GM19328 (cell line): ENCODE results near the gene SCT.
A peak's percentile ranks its signal among the peaks of the same experiment; 100 is the strongest.

ENCODE experiments used
- ATAC-seq: cut with Tn5 transposase; IDR thresholded peaks from one replicate; pipeline ENCODE4 v1.9.1; 2021; ENCODE audit warnings: mild to moderate bottlenecking, moderate library complexity; ENCODE audit not compliant: unreplicated experiment

The SCT gene

GRCh38 chr11:623349-623869 is 3.6 kb downstream of the SCT start:
- no peak for ATAC-seq

- no peak for ATAC-seq
Measured at GRCh38 chr11:621838-622237, 5.1 kb downstream of the SCT start.

- no peak for ATAC-seq
Measured at GRCh38 chr11:620935-621814, 5.8 kb downstream of the SCT start.

GRCh38 chr11:620201-620600 is 6.8 kb downstream of the SCT start:
- no peak for ATAC-seq

GRCh38 chr11:619628-620050 is 7.3 kb downstream of the SCT start:
- ATAC-seq, result no peak

GRCh38 chr11:618856-619627 is 7.9 kb downstream of the SCT start:
- ATAC-seq, result no peak

GRCh38 chr11:617912-618682 is 8.9 kb downstream of the SCT start:
- no peak for ATAC-seq

- no peak for ATAC-seq
Measured at GRCh38 chr11:617199-617911, 9.6 kb downstream of the SCT start.

GRCh38 chr11:616320-617198 is 10.4 kb downstream of the SCT start:
- no peak for ATAC-seq

GRCh38 chr11:615504-616319 is 11.3 kb downstream of the SCT start, which contains the start of gene IRF7:
IRF7 (minus strand) TSS chr11:615950; CDS start chr11:615364, 586 bp downstream.
- ATAC-seq, result peak; percentile 74

GRCh38 chr11:614623-615503 is 12.1 kb downstream of the SCT start:
- no peak for ATAC-seq

GRCh38 chr11:614021-614622 is 12.9 kb downstream of the SCT start:
- no peak for ATAC-seq

GRCh38 chr11:613369-613968 is 13.5 kb downstream of the SCT start:
- ATAC-seq, result no peak

- no peak for ATAC-seq
Measured at GRCh38 chr11:612961-613300, 14.1 kb downstream of the SCT start.

- ATAC-seq, result no peak
Measured at GRCh38 chr11:612201-612960, 14.6 kb downstream of the SCT start.
